AG08396 (cell line): ENCODE data around the gene BCAR3.

ENCODE experiments used
- DNase-seq: peaks from one replicate; pipeline ENCODE4 v3.0.0; 2012; ENCODE audit warnings: low spot score, mixed read lengths

BCAR3 gene

GRCh38 chr1:93546162-93546863 lies 135.3 kb downstream of the BCAR3 start:
- no peak for DNase-seq

GRCh38 chr1:93542398-93542797 lies 139.2 kb downstream of the BCAR3 start:
- DNase-seq = no peak

GRCh38 chr1:93541045-93541444 lies 140.6 kb downstream of the BCAR3 start:
- no peak for DNase-seq

- no peak for DNase-seq
These were observed 143.7 kb downstream of the BCAR3 start for GRCh38 chr1:93537924-93538323.

- no peak for DNase-seq
These were observed 144.2 kb downstream of the BCAR3 start for GRCh38 chr1:93537396-93537795.

- no peak for DNase-seq
These were observed 148.0 kb downstream of the BCAR3 start for GRCh38 chr1:93533677-93534076.

GRCh38 chr1:93532780-93533378 lies 148.8 kb downstream of the BCAR3 start:
- no peak for DNase-seq

GRCh38 chr1:93531193-93531592 lies 150.4 kb downstream of the BCAR3 start:
- no peak for DNase-seq

GRCh38 chr1:93528412-93528811 lies 153.2 kb downstream of the BCAR3 start:
- no peak for DNase-seq

- no peak for DNase-seq
These were observed 155.2 kb downstream of the BCAR3 start for GRCh38 chr1:93526431-93526830.

GRCh38 chr1:93525431-93525830 lies 156.2 kb downstream of the BCAR3 start:
- no peak for DNase-seq

GRCh38 chr1:93522721-93523120 lies 158.9 kb downstream of the BCAR3 start:
- no peak for DNase-seq

- no peak for DNase-seq
These were observed 160.0 kb downstream of the BCAR3 start for GRCh38 chr1:93521618-93522017.

- DNase-seq = no peak
These were observed 162.3 kb downstream of the BCAR3 start for GRCh38 chr1:93519199-93519829.

- DNase-seq = no peak
These were observed 163.1 kb downstream of the BCAR3 start for GRCh38 chr1:93518516-93518915.

- DNase-seq = no peak
These were observed 165.5 kb downstream of the BCAR3 start for GRCh38 chr1:93516164-93516563.
